HepG2 (cell line): ENCODE data around the gene CEP43. TPM values are rescaled to one million over a fixed set of nuclear protein-coding genes. Genes with fewer than 3 reads are reported as not detected.

Experiments used
- FLYWCH1 ChIP-seq: sonication (generic); formaldehyde crosslinking; IDR thresholded peaks from 2 replicates; pipeline ENCODE4 v1.8.1; 2023; ENCODE audit warnings: mild to moderate bottlenecking, missing genetic modification reagents
- FOXK2 ChIP-seq: fragments of 450-650 bp; IDR thresholded peaks from 2 replicates; pipeline ENCODE4 v1.6.1; 2016
- NFE2 ChIP-seq: sonication (generic); formaldehyde crosslinking; IDR thresholded peaks from 2 replicates; pipeline ENCODE4 v1.4.0; 2020; ENCODE audit warnings: missing genetic modification reagents
- SOX13 ChIP-seq, 3 experiments: fragments of 450-650 bp in 1 of 3; sonication (generic) in 1 of 3; formaldehyde crosslinking in 1 of 3; IDR thresholded peaks in 2 of 3; conservative IDR thresholded peaks in 1 of 3; 2 replicates each; pipeline versions ENCODE4 v1.5.0 to v1.6.1; 2016 to 2020; ENCODE audit warnings: antibody characterized with exemption in 1 of 3, mild to moderate bottlenecking in 1 of 3, missing compliant biosample characterization in 1 of 3, missing genetic modification reagents in 1 of 3, moderate library complexity in 1 of 3
- SSRP1 ChIP-seq: IDR thresholded peaks from 2 replicates; pipeline ENCODE4 v1.6.1; 2016; ENCODE audit warnings: control low read depth
- THAP11 ChIP-seq: IDR thresholded peaks from 2 replicates; pipeline ENCODE4 v1.6.1; 2016; ENCODE audit warnings: missing biosample characterization, missing genetic modification reagents
- ZBTB7B ChIP-seq: sonication (generic); formaldehyde crosslinking; IDR thresholded peaks from 2 replicates; pipeline ENCODE4 v1.4.0; 2020; ENCODE audit warnings: missing genetic modification reagents
- ZNF251 ChIP-seq: sonication (generic); formaldehyde crosslinking; IDR thresholded peaks from 2 replicates; pipeline ENCODE4 v1.9.0; 2021; ENCODE audit warnings: mild to moderate bottlenecking, missing genetic modification reagents
- ZNF292 ChIP-seq: sonication (generic); formaldehyde crosslinking; IDR thresholded peaks from 2 replicates; pipeline ENCODE4 v1.8.1; 2022; ENCODE audit warnings: mild to moderate bottlenecking, low read depth, missing genetic modification reagents, borderline replicate concordance
- ZNF558 ChIP-seq: sonication (generic); formaldehyde crosslinking; IDR thresholded peaks from 2 replicates; pipeline ENCODE4 v1.9.0; 2022; ENCODE audit warnings: mild to moderate bottlenecking, missing genetic modification reagents, borderline replicate concordance
- ZNF577 ChIP-seq: sonication (generic); formaldehyde crosslinking; IDR thresholded peaks from 2 replicates; pipeline ENCODE4 v1.4.0; 2020; ENCODE audit warnings: mild to moderate bottlenecking, low read depth, missing genetic modification reagents, borderline replicate concordance
- ZNF644 ChIP-seq: IDR thresholded peaks from 2 replicates; pipeline ENCODE4 v1.6.1; 2016; ENCODE audit warnings: low read depth
- ZNF660 ChIP-seq: sonication (generic); formaldehyde crosslinking; IDR thresholded peaks from 2 replicates; pipeline ENCODE4 v1.5.1; 2020; ENCODE audit warnings: mild to moderate bottlenecking, low read depth, missing genetic modification reagents, borderline replicate concordance
- ZNF670 ChIP-seq: sonication (generic); formaldehyde crosslinking; IDR thresholded peaks from 2 replicates; pipeline ENCODE4 v1.8.0; 2022; ENCODE audit warnings: mild to moderate bottlenecking, missing genetic modification reagents, borderline replicate concordance
- ZNF839 ChIP-seq: sonication (generic); formaldehyde crosslinking; IDR thresholded peaks from 2 replicates; pipeline ENCODE4 v1.4.0; 2020; ENCODE audit warnings: missing genetic modification reagents, mild to moderate bottlenecking, borderline replicate concordance
- polyA plus RNA-seq, 8 experiments: library from polyadenylated mRNA; depleted of rRNA in 3 of 8; stranded (reverse) in 7 of 8; unstranded in 1 of 8; fragments of >200 nt; fragmentation: Illumina TruSeq in 4 of 8; extraction: Trizol in 4 of 8; gene quantifications; 2 replicates each; pipeline versions ENCODE4 v1.2.1 to v1.2.3, GENCODE V29; 2011 to 2016; ENCODE audit warnings: low read depth in 4 of 8, missing spikeins in 1 of 8, mixed read lengths in 1 of 8; ENCODE audit not compliant: insufficient read depth in 1 of 8
- total RNA-seq, 5 experiments: library from RNA; depleted of rRNA; stranded (reverse); fragments of >200 nt; fragmentation: Illumina TruSeq; extraction: Trizol; gene quantifications; 2 replicates each; pipeline ENCODE4 v1.2.3, GENCODE V29; 2016; ENCODE audit warnings: low read depth in 1 of 5
- TF ChIP-seq, protein P1 (sequence below): sonication (generic); formaldehyde crosslinking; IDR thresholded peaks from 2 replicates; pipeline ENCODE4 v1.9.0; 2021; ENCODE audit warnings: missing genetic modification reagents, borderline replicate concordance
- TF ChIP-seq, protein P2 (sequence below): sonication (generic); formaldehyde crosslinking; IDR thresholded peaks from 2 replicates; pipeline ENCODE4 v1.5.0; 2020; ENCODE audit warnings: missing genetic modification reagents
- TF ChIP-seq, protein P3 (sequence below): IDR thresholded peaks from 2 replicates; pipeline ENCODE4 v1.6.1; 2016; ENCODE audit warnings: missing compliant biosample characterization, missing genetic modification reagents, borderline replicate concordance
- TF ChIP-seq, protein P4 (sequence below): sonication (generic); formaldehyde crosslinking; IDR thresholded peaks from 2 replicates; pipeline ENCODE4 v1.4.0; 2020; ENCODE audit warnings: missing genetic modification reagents; ENCODE audit errors: not compliant biosample characterization
- TF ChIP-seq, protein P5 (sequence below): sonication (generic); formaldehyde crosslinking; IDR thresholded peaks from 2 replicates; pipeline ENCODE4 v1.4.0; 2020; ENCODE audit warnings: mild to moderate bottlenecking, low read depth, missing genetic modification reagents
- TF ChIP-seq, protein P6 (sequence below): sonication (generic); formaldehyde crosslinking; IDR thresholded peaks from 2 replicates; pipeline ENCODE4 v1.4.0; 2020; ENCODE audit warnings: missing genetic modification reagents, low read depth, mild to moderate bottlenecking, borderline replicate concordance

CEP43 gene
- total and polyA plus RNA-seq, 2 of the 13 experiments (the other 11 are each of a cell fraction or from before 2014, with no cell fraction given), result 29.3 to 73.9 TPM

DNA sequence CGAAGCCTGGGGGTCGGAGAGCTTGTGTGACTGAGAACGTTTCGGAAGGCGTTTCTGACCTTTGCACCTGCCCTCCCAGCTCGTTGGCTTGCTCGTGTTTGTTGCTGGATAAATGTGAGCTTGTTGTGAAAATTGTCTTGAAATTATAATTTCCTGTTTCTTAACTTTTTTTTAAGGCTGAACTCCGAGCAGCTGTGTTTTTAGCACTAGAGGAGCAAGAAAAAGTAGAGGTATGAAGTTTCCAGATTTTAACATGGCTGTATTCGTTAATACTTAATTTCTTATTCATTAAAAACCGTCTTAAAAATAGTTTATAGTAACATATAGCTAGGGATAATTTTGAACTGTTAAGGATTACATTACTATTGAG is 672 bp downstream of the CEP43 start (continued):
- TF ChIP-seq, protein P1, sequence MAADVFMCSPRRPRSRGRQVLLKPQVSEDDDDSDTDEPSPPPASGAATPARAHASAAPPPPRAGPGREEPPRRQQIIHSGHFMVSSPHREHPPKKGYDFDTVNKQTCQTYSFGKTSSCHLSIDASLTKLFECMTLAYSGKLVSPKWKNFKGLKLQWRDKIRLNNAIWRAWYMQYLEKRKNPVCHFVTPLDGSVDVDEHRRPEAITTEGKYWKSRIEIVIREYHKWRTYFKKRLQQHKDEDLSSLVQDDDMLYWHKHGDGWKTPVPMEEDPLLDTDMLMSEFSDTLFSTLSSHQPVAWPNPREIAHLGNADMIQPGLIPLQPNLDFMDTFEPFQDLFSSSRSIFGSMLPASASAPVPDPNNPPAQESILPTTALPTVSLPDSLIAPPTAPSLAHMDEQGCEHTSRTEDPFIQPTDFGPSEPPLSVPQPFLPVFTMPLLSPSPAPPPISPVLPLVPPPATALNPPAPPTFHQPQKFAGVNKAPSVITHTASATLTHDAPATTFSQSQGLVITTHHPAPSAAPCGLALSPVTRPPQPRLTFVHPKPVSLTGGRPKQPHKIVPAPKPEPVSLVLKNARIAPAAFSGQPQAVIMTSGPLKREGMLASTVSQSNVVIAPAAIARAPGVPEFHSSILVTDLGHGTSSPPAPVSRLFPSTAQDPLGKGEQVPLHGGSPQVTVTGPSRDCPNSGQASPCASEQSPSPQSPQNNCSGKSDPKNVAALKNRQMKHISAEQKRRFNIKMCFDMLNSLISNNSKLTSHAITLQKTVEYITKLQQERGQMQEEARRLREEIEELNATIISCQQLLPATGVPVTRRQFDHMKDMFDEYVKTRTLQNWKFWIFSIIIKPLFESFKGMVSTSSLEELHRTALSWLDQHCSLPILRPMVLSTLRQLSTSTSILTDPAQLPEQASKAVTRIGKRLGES, result no peak
- TF ChIP-seq SSRP1 (CRISPR knock-in tag), result no peak
- TF ChIP-seq, protein P2, sequence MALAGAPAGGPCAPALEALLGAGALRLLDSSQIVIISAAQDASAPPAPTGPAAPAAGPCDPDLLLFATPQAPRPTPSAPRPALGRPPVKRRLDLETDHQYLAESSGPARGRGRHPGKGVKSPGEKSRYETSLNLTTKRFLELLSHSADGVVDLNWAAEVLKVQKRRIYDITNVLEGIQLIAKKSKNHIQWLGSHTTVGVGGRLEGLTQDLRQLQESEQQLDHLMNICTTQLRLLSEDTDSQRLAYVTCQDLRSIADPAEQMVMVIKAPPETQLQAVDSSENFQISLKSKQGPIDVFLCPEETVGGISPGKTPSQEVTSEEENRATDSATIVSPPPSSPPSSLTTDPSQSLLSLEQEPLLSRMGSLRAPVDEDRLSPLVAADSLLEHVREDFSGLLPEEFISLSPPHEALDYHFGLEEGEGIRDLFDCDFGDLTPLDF (CRISPR knock-in tag), result no peak
- TF ChIP-seq ZBTB7B (CRISPR knock-in tag), result no peak
- TF ChIP-seq ZNF660 (CRISPR knock-in tag), result no peak
- TF ChIP-seq NFE2 (CRISPR knock-in tag), result no peak
- peak; percentile 5; the same call in 1 of the 2 replicates for TF ChIP-seq SOX13 (IDR thresholded peaks at IDR 0.05)
- no peak for TF ChIP-seq SOX13 (CRISPR knock-in tag; conservative IDR thresholded peaks at IDR 0.05 in 1 of 2, IDR thresholded peaks at IDR 0.05 in 1 of 2)
- TF ChIP-seq FOXK2, result no peak
- TF ChIP-seq ZNF670 (CRISPR knock-in tag), result no peak
- no peak for TF ChIP-seq THAP11
- TF ChIP-seq ZNF251, result no peak
- TF ChIP-seq, protein P3, sequence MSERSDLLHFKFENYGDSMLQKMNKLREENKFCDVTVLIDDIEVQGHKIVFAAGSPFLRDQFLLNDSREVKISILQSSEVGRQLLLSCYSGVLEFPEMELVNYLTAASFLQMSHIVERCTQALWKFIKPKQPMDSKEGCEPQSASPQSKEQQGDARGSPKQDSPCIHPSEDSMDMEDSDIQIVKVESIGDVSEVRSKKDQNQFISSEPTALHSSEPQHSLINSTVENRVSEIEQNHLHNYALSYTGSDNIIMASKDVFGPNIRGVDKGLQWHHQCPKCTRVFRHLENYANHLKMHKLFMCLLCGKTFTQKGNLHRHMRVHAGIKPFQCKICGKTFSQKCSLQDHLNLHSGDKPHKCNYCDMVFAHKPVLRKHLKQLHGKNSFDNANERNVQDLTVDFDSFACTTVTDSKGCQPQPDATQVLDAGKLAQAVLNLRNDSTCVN (CRISPR knock-in tag), result 0 out of 2 replicates have a peak, but pooled peaks have one; percentile 14
- no peak for TF ChIP-seq ZNF577 (CRISPR knock-in tag)
- TF ChIP-seq ZNF839 (CRISPR knock-in tag), result no peak
- TF ChIP-seq, protein P4, sequence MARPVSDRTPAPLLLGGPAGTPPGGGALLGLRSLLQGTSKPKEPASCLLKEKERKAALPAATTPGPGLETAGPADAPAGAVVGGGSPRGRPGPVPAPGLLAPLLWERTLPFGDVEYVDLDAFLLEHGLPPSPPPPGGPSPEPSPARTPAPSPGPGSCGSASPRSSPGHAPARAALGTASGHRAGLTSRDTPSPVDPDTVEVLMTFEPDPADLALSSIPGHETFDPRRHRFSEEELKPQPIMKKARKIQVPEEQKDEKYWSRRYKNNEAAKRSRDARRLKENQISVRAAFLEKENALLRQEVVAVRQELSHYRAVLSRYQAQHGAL, result no peak
- TF ChIP-seq ZNF558 (CRISPR knock-in tag), result 0 out of 2 replicates have a peak, but pooled peaks have one; percentile 5
- TF ChIP-seq ZNF644 (CRISPR knock-in tag), result no peak
- TF ChIP-seq ZNF292 (CRISPR knock-in tag), result 0 out of 2 replicates have a peak, but pooled peaks have one; percentile 25
- no peak for TF ChIP-seq FLYWCH1 (CRISPR knock-in tag)
- TF ChIP-seq, protein P5, sequence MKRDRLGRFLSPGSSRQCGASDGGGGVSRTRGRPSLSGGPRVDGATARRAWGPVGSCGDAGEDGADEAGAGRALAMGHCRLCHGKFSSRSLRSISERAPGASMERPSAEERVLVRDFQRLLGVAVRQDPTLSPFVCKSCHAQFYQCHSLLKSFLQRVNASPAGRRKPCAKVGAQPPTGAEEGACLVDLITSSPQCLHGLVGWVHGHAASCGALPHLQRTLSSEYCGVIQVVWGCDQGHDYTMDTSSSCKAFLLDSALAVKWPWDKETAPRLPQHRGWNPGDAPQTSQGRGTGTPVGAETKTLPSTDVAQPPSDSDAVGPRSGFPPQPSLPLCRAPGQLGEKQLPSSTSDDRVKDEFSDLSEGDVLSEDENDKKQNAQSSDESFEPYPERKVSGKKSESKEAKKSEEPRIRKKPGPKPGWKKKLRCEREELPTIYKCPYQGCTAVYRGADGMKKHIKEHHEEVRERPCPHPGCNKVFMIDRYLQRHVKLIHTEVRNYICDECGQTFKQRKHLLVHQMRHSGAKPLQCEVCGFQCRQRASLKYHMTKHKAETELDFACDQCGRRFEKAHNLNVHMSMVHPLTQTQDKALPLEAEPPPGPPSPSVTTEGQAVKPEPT (CRISPR knock-in tag), result no peak
- TF ChIP-seq, protein P6, sequence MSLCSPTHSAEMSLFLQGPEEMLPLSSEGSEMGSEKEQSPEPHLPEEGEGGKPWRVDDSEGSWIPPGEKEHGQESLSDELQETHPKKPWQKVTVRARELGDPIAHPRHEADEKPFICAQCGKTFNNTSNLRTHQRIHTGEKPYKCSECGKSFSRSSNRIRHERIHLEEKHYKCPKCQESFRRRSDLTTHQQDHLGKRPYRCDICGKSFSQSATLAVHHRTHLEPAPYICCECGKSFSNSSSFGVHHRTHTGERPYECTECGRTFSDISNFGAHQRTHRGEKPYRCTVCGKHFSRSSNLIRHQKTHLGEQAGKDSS (CRISPR knock-in tag), result no peak
